Tibial nerve (tissue), 4 donors: ENCODE data around the gene OVCH1. TPM values are rescaled to one million over a fixed set of nuclear protein-coding genes. Genes with fewer than 3 reads are reported as not detected.

Experiments used
- DNase-seq, 2 donors: peaks; one replicate each; pipeline ENCODE4 v3.0.0-alpha.2; 2019; ENCODE audit warnings: low spot score in 2 of 2
- H3K27ac ChIP-seq, 4 donors: fragments of 200-600 bp; sonication (generic) in 3 of 4; one replicate each; pipeline ENCODE4 v1.5.1; 2017 to 2019; ENCODE audit warnings: mild to moderate bottlenecking in 1 of 4
- H3K27me3 ChIP-seq, 2 donors: fragments of 200-600 bp; sonication (generic) in 1 of 2; one replicate each; pipeline versions ENCODE4 v1.5.1 to v1.6.0; 2017 to 2019
- H3K36me3 ChIP-seq, 3 donors: fragments of 200-600 bp; sonication (generic); one replicate each; pipeline ENCODE4 v1.5.1; 2018 to 2019
- H3K4me1 ChIP-seq, 4 donors: fragments of 200-600 bp; sonication (generic) in 3 of 4; one replicate each; pipeline ENCODE4 v1.5.1; 2017 to 2019
- H3K4me3 ChIP-seq, 4 donors: fragments of 200-600 bp; sonication (generic) in 3 of 4; one replicate each; pipeline ENCODE4 v1.5.1; 2017 to 2019; ENCODE audit warnings: mild to moderate bottlenecking in 1 of 4, moderate library complexity in 1 of 4
- H3K9me3 ChIP-seq, 4 donors: fragments of 200-600 bp; sonication (generic) in 3 of 4; one replicate each; pipeline ENCODE4 v1.5.1; 2017 to 2019
- EP300 ChIP-seq, 2 donors: sonication (generic); formaldehyde crosslinking; IDR thresholded peaks; one replicate each; pipeline ENCODE4 v1.6.1; 2017; ENCODE audit warnings: antibody characterized with exemption in 2 of 2, mild to moderate bottlenecking in 1 of 2
- POLR2A ChIP-seq, 2 donors: fragments of 450-650 bp; IDR thresholded peaks; one replicate each; pipeline ENCODE4 v1.6.1; 2017; ENCODE audit warnings: antibody characterized with exemption in 2 of 2, mild to moderate bottlenecking in 2 of 2, moderate library complexity in 2 of 2
- WGBS, 2 donors: methylation state at CpG; one replicate each; pipeline ENCODE4 v1.1.5; 2018; 5-methylcytosine and 5-hydroxymethylcytosine counted together
- total RNA-seq, 4 donors: library from RNA; depleted of rRNA; stranded (reverse); fragments of >200 nt; gene quantifications; one replicate each; pipeline ENCODE4 v1.1.0, GENCODE V29; 2016
- TF ChIP-seq, protein P1 (sequence below), 5 experiments: fragments of 200-600 bp in 3 of 5; fragments of 450-650 bp in 2 of 5; sonication (generic) in 3 of 5; IDR thresholded peaks; one replicate each; pipeline ENCODE4 v1.5.1; 2016 to 2019; ENCODE audit warnings: antibody characterized with exemption in 5 of 5, mild to moderate bottlenecking in 3 of 5, moderate library complexity in 2 of 5

Gene OVCH1
- total RNA-seq, 4 donors from 2014 or later: 0.20 to 0.21 TPM; not detected in 2

DNA sequence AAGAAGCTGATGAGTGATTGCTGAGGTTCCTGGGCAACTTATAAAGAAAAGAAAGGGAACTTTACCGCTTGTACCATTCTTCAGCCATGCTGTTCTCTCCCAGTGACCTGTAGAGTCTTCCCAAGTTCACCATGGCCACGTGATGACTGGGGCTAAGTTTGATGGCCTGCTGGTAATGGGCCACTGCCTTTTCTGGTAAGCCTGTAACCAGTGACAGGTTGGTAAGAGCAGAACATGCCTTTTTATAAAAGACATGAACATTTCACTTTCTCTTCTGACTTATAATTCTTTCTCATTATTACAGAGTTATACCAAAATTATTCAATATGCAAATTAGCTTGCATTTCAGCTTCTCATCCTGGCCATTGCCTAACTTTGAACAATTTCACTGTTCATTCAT lies 20.9 kb upstream of the OVCH1 start:
- no peak overlapping the region for H3K27ac ChIP-seq
- TF ChIP-seq, protein P1, sequence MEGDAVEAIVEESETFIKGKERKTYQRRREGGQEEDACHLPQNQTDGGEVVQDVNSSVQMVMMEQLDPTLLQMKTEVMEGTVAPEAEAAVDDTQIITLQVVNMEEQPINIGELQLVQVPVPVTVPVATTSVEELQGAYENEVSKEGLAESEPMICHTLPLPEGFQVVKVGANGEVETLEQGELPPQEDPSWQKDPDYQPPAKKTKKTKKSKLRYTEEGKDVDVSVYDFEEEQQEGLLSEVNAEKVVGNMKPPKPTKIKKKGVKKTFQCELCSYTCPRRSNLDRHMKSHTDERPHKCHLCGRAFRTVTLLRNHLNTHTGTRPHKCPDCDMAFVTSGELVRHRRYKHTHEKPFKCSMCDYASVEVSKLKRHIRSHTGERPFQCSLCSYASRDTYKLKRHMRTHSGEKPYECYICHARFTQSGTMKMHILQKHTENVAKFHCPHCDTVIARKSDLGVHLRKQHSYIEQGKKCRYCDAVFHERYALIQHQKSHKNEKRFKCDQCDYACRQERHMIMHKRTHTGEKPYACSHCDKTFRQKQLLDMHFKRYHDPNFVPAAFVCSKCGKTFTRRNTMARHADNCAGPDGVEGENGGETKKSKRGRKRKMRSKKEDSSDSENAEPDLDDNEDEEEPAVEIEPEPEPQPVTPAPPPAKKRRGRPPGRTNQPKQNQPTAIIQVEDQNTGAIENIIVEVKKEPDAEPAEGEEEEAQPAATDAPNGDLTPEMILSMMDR (IDR thresholded peaks at IDR 0.05): no peak
- no peak for TF ChIP-seq EP300 (IDR thresholded peaks at IDR 0.05)
- no peak for TF ChIP-seq POLR2A (IDR thresholded peaks at IDR 0.05)
- no peaks in the 10 kb centered on the region for H3K9me3 ChIP-seq
- no peak for DNase-seq
- no peak overlapping the region for H3K4me3 ChIP-seq
- 85 to 90% methylated on average over 2 of the region's 2 CpGs for WGBS, 2 donors
- H3K36me3 ChIP-seq: peaks cover 0 to 40% (median 0%) of the 10 kb centered on the region in 3 donors
- peaks cover 0 to 5% (median 0%) of the 10 kb centered on the region in 4 donors for H3K4me1 ChIP-seq
- H3K27me3 ChIP-seq: no peaks in the 10 kb centered on the region

DNA sequence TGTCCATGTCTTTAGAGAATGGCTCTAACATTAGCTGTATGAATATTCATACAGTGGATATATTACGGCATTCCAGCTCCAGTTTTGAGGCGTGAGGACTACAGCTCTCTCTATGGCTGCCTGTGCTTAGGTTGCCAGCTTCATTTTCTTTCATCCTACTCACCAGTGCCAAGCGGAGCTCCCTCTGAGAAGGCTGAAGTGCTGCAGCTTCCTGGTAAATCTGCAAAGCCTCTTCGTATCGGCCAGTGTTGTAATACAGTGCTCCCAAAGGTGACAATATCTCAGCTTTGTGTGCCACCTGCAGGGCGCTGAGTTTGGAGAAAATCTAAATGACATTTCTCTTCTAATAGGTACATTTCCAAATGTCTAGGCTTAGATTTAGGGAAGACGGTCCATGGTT lies 19.8 kb upstream of the OVCH1 start:
- TF ChIP-seq, protein P1 (IDR thresholded peaks at IDR 0.05): peak in 1 of 5 experiments; percentile 6
- no peak for TF ChIP-seq EP300 (IDR thresholded peaks at IDR 0.05)
- H3K4me3 ChIP-seq: no peak overlapping the region
- peaks cover 0 to 40% (median 0%) of the 10 kb centered on the region in 3 donors for H3K36me3 ChIP-seq
- no peaks in the 10 kb centered on the region for H3K9me3 ChIP-seq
- H3K27ac ChIP-seq: no peak overlapping the region
- no peaks in the 10 kb centered on the region for H3K27me3 ChIP-seq
- 63 to 67% methylated on average over 7 of the region's 7 CpGs for WGBS, 2 donors
- DNase-seq: no peak
- H3K4me1 ChIP-seq: peaks cover 0 to 5% (median 0%) of the 10 kb centered on the region in 4 donors

DNA sequence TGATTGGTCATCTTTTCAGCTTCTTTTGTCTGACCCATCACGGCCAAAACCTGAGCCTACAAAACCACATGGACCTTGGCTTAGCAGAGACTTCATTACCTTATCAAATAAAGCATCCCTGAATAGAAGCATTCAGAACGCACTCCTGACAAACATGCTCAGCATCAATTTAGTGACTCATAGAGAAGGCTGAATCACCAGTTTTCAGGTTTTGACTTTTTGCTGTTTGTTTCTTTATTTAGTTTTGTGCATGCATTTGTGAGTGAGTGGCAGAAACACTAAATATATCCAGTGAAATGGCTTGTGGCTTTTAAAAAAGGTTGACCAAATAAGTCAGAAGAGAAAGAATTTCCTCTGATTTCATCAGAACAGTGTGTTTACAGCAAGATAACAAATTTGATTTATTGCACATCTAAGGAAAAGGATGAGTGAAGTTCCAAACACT lies 19.0 kb upstream of the OVCH1 start:
- peaks cover 0 to 40% (median 0%) of the 10 kb centered on the region in 3 donors for H3K36me3 ChIP-seq
- H3K27ac ChIP-seq: no peak overlapping the region
- DNase-seq: no peak
- TF ChIP-seq EP300 (IDR thresholded peaks at IDR 0.05): no peak
- TF ChIP-seq, protein P1 (IDR thresholded peaks at IDR 0.05): no peak
- TF ChIP-seq POLR2A (IDR thresholded peaks at IDR 0.05): no peak
- peaks cover 0 to 5% (median 0%) of the 10 kb centered on the region in 4 donors for H3K4me1 ChIP-seq
- H3K27me3 ChIP-seq: no peaks in the 10 kb centered on the region
- H3K9me3 ChIP-seq: no peaks in the 10 kb centered on the region
- 65 to 80% methylated on average over 2 of the region's 2 CpGs for WGBS, 2 donors
- H3K4me3 ChIP-seq: no peak overlapping the region

DNA sequence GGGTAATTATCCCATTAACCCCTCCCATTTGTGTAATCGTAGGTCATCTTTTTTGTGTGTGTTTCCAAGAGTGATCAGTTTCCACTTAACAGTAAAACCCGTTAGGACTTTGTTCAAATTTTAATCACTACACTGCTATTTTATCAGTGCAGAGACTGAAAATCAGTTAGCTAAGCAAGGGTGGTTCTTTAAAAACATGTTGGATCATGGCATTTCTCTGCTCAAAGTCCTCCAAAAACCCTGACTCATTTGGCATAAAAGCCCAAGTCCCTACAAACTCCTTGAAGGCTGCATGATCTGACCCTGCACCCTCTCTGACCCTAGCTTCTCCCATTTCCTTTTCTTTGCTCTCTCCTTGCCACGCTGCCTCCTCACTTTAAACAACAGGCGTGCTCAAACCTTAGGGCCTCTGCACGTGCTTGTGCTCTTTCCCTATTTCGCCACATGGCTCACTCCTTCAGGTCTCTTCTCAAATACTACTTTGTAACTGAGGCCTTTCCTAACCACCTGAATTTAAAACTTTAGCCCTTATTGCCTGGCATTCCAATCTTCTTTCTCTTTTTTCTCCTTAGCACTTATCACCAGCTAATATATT lies 13.2 kb upstream of the OVCH1 start:
- WGBS, 2 donors: 65 to 72% methylated on average over 6 of the region's 6 CpGs
- peaks cover 0 to 19% (median 0%) of the 10 kb centered on the region in 3 donors for H3K36me3 ChIP-seq
- H3K4me3 ChIP-seq: no peak overlapping the region
- no peaks in the 10 kb centered on the region for H3K27me3 ChIP-seq
- TF ChIP-seq EP300 (IDR thresholded peaks at IDR 0.05) (no peak), POLR2A (IDR thresholded peaks at IDR 0.05) (no peak)
- TF ChIP-seq, protein P1 (IDR thresholded peaks at IDR 0.05): no peak
- no peaks in the 10 kb centered on the region for H3K9me3 ChIP-seq
- DNase-seq: no peak
- no peak overlapping the region for H3K27ac ChIP-seq
- H3K4me1 ChIP-seq: no peaks in the 10 kb centered on the region

DNA sequence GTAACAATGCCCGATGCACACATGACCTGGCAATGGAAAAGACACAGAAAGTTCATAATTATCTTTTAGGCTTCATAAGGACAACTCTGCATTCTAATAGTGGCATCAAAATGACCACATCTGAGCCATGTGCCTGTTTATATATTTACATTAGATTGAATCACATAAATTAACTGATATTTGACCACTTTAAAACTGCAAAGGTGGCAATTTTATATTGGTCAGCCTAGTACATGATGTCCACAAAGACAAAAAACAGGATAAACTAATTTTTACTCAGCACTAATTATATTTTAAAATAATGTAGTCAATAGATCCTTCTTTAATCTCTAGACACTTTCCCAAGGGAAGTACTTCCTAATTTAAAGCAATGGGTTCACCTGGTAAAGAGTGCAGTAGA lies 12.0 kb upstream of the OVCH1 start:
- Histone ChIP-seq H3K4me3 (no peak overlapping the region), H3K27ac (no peak overlapping the region), H3K4me1 (no peaks in the 10 kb centered on the region), H3K27me3 (no peaks in the 10 kb centered on the region), H3K9me3 (no peaks in the 10 kb centered on the region), H3K36me3 (peaks cover 0 to 10% (median 0%) of the 10 kb centered on the region in 3 donors)
- no peak for DNase-seq
- WGBS, 2 donors: 91 to 100% methylated on average over 1 of the region's 1 CpG
- no peak for TF ChIP-seq EP300 (IDR thresholded peaks at IDR 0.05)
- no peak for TF ChIP-seq POLR2A (IDR thresholded peaks at IDR 0.05)
- TF ChIP-seq, protein P1 (IDR thresholded peaks at IDR 0.05): no peak
